Sigmoid colon (tissue), 7 donors: ENCODE results near the gene PRKX. TPM values are rescaled to one million over a fixed set of nuclear protein-coding genes. Genes with fewer than 3 reads are reported as not detected.
"Not testable (repeated sequence)": the region's sequence is repeated elsewhere in the genome, so short reads cannot be mapped to it uniquely, and the experiment has no call there.

ENCODE experiments used
- DNase-seq: peaks from one replicate; pipeline ENCODE4 v3.0.0-alpha.2; 2019
- H3K27ac ChIP-seq, 4 donors: fragments of 200-600 bp; sonication (generic); one replicate each; pipeline ENCODE4 v1.5.1; 2016 to 2019; ENCODE audit warnings: mild to moderate bottlenecking in 1 of 4
- H3K27me3 ChIP-seq, 3 donors: fragments of 200-600 bp; sonication (generic); one replicate each; pipeline ENCODE4 v1.5.1; 2019; ENCODE audit warnings: mild to moderate bottlenecking in 1 of 3
- H3K36me3 ChIP-seq, 4 donors: fragments of 200-600 bp; sonication (generic); one replicate each; pipeline ENCODE4 v1.5.1; 2016 to 2019
- H3K4me1 ChIP-seq, 4 donors: fragments of 200-600 bp; sonication (generic); one replicate each; pipeline ENCODE4 v1.5.1; 2017 to 2019
- H3K4me3 ChIP-seq, 4 donors: fragments of 200-600 bp; sonication (generic); one replicate each; pipeline ENCODE4 v1.5.1; 2017 to 2019; ENCODE audit warnings: mild to moderate bottlenecking in 2 of 4, moderate library complexity in 1 of 4
- H3K9me3 ChIP-seq, 4 donors: fragments of 200-600 bp in 3 of 4; sonication (generic) in 3 of 4; one replicate each; pipeline versions ENCODE4 v1.5.1 to v1.6.1; 2013 to 2019
- EP300 ChIP-seq, 4 donors: sonication (generic); formaldehyde crosslinking; IDR thresholded peaks; one replicate each; pipeline ENCODE4 v1.6.1; 2017; ENCODE audit warnings: antibody characterized with exemption in 4 of 4
- POLR2A ChIP-seq, 2 donors: fragments of 450-650 bp; IDR thresholded peaks; one replicate each; pipeline ENCODE4 v1.6.1; 2016; ENCODE audit warnings: antibody characterized with exemption in 2 of 2, mild to moderate bottlenecking in 2 of 2, moderate library complexity in 2 of 2
- POLR2AphosphoS5 ChIP-seq, 4 donors: sonication (generic); formaldehyde crosslinking; IDR thresholded peaks; one replicate each; pipeline ENCODE4 v1.6.1; 2017; ENCODE audit warnings: antibody characterized with exemption in 4 of 4
- WGBS, 2 donors: extraction: QIAGEN DNeasy Blood & Tissue Kit; methylation state at CpG; one replicate each; pipeline ENCODE4 v1.1.7; 2013; 5-methylcytosine and 5-hydroxymethylcytosine counted together
- intact Hi-C: fragments of 100-400 bp; cut with DNase I; formaldehyde crosslinking; loops from one replicate; pipeline ENCODE4 v1.15.1; 2023
- polyA plus RNA-seq, 3 donors: library from polyadenylated mRNA; stranded (reverse); fragments of 200-250 nt; gene quantifications; one replicate each; pipeline ENCODE4 v1.2.3, GENCODE V29; 2013
- total RNA-seq, 4 donors: library from RNA; depleted of rRNA; stranded (reverse); fragments of >200 nt; gene quantifications; one replicate each; pipeline ENCODE4 v1.1.0, GENCODE V29; 2016
- TF ChIP-seq, protein P1 (sequence below), 4 experiments: fragments of 450-650 bp in 3 of 4; fragments of 200-600 bp in 1 of 4; IDR thresholded peaks; one replicate each; pipeline ENCODE4 v1.5.1; 2016 to 2019; ENCODE audit warnings: antibody characterized with exemption in 4 of 4, mild to moderate bottlenecking in 3 of 4, moderate library complexity in 2 of 4
- donor health status: healthy with polysubstance abuse.
- donor health status: Bipolar disorder and iron deficiency.
- donor health status: healthy.

PRKX gene
- total and polyA plus RNA-seq, 7 donors = 3.5 to 10.6 (median 6.9) TPM

DNA sequence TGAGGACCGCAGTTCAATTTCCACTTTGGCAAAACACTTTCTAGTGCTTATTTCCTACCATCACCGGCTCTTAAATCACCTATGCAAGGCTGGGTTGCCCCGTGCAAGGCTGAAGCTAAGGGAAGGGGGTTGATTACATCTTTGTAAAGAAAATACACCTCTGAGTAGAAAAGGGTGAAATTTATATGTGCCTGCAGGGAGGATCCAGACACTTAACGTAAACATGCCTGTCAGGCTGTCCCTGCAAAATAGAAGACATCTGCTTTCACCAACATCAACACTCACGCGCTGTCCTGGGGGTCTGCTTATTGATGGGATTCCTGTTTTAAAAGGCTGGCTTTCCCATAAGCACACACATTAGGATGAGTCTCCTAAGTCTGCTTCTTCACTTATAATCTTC, 92.0 kb downstream of the PRKX start:
- TF ChIP-seq, protein P1, sequence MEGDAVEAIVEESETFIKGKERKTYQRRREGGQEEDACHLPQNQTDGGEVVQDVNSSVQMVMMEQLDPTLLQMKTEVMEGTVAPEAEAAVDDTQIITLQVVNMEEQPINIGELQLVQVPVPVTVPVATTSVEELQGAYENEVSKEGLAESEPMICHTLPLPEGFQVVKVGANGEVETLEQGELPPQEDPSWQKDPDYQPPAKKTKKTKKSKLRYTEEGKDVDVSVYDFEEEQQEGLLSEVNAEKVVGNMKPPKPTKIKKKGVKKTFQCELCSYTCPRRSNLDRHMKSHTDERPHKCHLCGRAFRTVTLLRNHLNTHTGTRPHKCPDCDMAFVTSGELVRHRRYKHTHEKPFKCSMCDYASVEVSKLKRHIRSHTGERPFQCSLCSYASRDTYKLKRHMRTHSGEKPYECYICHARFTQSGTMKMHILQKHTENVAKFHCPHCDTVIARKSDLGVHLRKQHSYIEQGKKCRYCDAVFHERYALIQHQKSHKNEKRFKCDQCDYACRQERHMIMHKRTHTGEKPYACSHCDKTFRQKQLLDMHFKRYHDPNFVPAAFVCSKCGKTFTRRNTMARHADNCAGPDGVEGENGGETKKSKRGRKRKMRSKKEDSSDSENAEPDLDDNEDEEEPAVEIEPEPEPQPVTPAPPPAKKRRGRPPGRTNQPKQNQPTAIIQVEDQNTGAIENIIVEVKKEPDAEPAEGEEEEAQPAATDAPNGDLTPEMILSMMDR (IDR thresholded peaks at IDR 0.05) = no peak
- no peak for TF ChIP-seq EP300 (IDR thresholded peaks at IDR 0.05)
- TF ChIP-seq POLR2AphosphoS5 (IDR thresholded peaks at IDR 0.05) = no peak
- no peak for TF ChIP-seq POLR2A (IDR thresholded peaks at IDR 0.05)
- DNase-seq = no peak
- Histone ChIP-seq H3K9me3 (no peaks in the 10 kb centered on the region), H3K36me3 (no peaks in the 10 kb centered on the region), H3K4me1 (no peaks in the 10 kb centered on the region), H3K4me3 (no peak overlapping the region), H3K27me3 (no peaks in the 10 kb centered on the region), H3K27ac (no peak overlapping the region)
- intact Hi-C loops = no loop called here
- WGBS, 2 donors = 65 to 85% methylated on average over 6 of the region's 6 CpGs

DNA sequence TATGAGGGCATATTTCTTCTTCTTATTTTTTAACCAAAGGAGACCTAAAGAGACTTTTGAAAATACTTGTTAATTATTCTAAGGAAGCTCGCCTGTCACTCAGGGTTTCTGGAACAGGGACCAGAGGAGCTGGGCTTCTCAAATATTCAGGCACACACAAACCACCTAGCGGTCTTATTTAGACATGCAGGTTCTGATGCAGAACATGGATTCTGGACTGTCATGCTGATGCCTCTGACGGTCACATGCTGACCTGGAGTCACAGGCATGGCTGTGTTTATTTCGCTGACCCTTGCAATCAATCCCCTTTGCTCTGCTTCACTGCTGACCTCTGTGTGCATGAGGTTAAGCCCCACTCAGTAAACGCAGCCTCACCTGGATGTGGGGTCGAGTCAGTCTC, 101.7 kb downstream of the PRKX start:
- H3K4me1 ChIP-seq, H3K36me3 ChIP-seq, H3K27me3 ChIP-seq, H3K9me3 ChIP-seq, H3K4me3 ChIP-seq, DNase-seq, intact Hi-C loops, H3K27ac ChIP-seq: not testable (repeated sequence)
- WGBS, 2 donors = 88 to 93% methylated on average over 6 of the region's 6 CpGs

DNA sequence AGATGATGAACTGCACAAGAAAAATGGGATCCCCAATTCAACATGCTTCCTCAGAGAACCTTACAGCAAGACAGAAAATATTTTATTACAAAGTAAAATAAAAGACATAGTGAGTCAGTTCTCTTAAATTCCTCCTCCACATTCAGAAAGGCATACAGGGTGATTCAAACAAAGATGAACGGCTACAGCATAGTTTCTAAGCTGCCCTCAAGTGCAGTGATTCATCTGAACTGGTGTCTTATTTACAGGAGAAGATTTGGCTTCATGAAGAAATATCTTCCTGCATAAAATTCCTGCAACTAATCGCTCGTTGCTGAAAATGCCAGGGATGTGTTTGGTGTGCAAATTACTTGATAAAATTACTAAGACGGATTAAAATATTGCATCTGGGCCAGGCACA, 103.6 kb downstream of the PRKX start:
- H3K27me3 ChIP-seq = no peaks in the 10 kb centered on the region
- H3K4me3 ChIP-seq = no peak overlapping the region
- no peak for DNase-seq
- no peaks in the 10 kb centered on the region for H3K9me3 ChIP-seq
- no peaks in the 10 kb centered on the region for H3K4me1 ChIP-seq
- intact Hi-C loops = no loop called here
- 90 to 93% methylated on average over 4 of the region's 4 CpGs for WGBS, 2 donors
- TF ChIP-seq EP300 (IDR thresholded peaks at IDR 0.05) = no peak
- TF ChIP-seq, protein P1 (IDR thresholded peaks at IDR 0.05) = no peak
- no peak for TF ChIP-seq POLR2A (IDR thresholded peaks at IDR 0.05)
- no peak for TF ChIP-seq POLR2AphosphoS5 (IDR thresholded peaks at IDR 0.05)
- H3K36me3 ChIP-seq = no peaks in the 10 kb centered on the region
- H3K27ac ChIP-seq = no peak overlapping the region

DNA sequence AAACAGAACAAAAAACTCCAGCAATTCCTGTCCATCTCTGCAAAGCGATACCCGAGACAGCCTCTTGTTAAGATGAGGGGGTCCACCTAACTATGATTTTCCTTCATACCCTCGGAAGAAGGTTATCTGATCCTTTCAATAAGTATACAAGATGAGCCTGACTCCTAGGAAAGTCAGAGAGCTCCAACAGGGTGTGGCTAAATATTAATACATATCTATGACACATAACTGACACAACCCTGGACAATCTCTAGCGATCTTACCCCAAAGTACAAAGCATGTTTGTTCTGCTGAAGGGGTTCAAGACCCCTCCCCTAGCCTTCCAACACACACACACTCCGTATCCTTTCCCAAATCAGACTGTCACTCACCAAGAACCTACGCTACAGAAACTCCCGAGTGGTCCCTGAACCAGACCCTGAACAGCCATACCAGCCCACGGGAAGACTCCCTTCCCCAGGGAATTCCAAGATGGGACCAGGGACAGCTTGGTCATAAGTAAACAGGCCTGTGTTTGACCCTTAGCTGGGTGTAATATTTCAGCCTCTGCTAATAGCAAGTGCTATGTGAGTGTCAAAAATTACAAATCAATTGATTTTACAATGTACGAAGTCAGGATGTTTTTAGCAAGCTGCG, 110.3 kb downstream of the PRKX start:
- H3K27me3 ChIP-seq = no peaks in the 10 kb centered on the region
- no peak for TF ChIP-seq EP300 (IDR thresholded peaks at IDR 0.05)
- TF ChIP-seq, protein P1 (IDR thresholded peaks at IDR 0.05) = no peak
- no peak for TF ChIP-seq POLR2A (IDR thresholded peaks at IDR 0.05)
- no peak for TF ChIP-seq POLR2AphosphoS5 (IDR thresholded peaks at IDR 0.05)
- H3K36me3 ChIP-seq = no peaks in the 10 kb centered on the region
- no peak for DNase-seq
- WGBS, 2 donors = 92 to 93% methylated on average over 10 of the region's 10 CpGs
- H3K4me3 ChIP-seq = no peak overlapping the region
- H3K27ac ChIP-seq = no peak overlapping the region
- intact Hi-C loops = no loop called here
- no peaks in the 10 kb centered on the region for H3K4me1 ChIP-seq
- no peaks in the 10 kb centered on the region for H3K9me3 ChIP-seq

DNA sequence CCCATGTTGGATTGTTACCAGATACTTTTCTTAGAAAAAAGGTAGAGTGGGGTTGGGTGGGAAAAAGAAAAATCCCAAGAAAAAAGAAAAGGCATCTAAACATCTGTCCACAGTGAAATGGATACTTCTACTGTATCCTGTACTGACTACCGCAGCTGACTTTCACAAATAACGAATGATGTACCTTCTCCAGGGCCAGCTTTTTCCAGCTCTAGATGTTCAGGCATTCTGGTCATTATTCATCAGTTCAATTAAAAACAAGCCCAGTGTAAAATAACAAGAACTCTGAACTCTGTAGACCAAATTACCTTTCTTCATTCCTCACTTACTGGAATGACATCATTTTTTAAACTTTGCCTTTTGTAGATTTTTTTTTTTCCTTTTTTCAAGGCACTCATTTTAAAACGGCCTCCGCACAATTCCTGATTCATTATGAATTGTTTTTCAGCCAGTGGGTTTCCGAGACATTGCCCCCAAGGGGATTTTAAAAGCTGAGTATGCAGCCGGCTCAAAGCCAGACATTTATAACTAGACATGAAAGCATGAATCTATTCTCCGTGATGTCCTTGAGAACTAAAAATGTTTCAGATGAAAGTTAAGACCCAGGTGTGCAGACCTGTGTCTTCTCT, 113.5 kb downstream of the PRKX start:
- no peak overlapping the region for H3K4me3 ChIP-seq
- no peaks in the 10 kb centered on the region for H3K27me3 ChIP-seq
- no peaks in the 10 kb centered on the region for H3K4me1 ChIP-seq
- TF ChIP-seq, protein P1 (IDR thresholded peaks at IDR 0.05) = no peak
- no peak for TF ChIP-seq POLR2AphosphoS5 (IDR thresholded peaks at IDR 0.05)
- no peak for TF ChIP-seq EP300 (IDR thresholded peaks at IDR 0.05)
- TF ChIP-seq POLR2A (IDR thresholded peaks at IDR 0.05) = no peak
- intact Hi-C loops = no loop called here
- WGBS, 2 donors = 76 to 83% methylated on average over 7 of the region's 7 CpGs
- no peak overlapping the region for H3K27ac ChIP-seq
- H3K36me3 ChIP-seq = no peaks in the 10 kb centered on the region
- H3K9me3 ChIP-seq = no peaks in the 10 kb centered on the region
- no peak for DNase-seq
